G401.6 (cell line): ENCODE results near the gene RPS18.
A peak's percentile ranks its signal among the peaks of the same experiment; 100 is the strongest.
"Not testable (repeated sequence)": the region's sequence is repeated elsewhere in the genome, so short reads cannot be mapped to it uniquely, and the experiment has no call there.

Source experiments
- FAIRE-seq: peaks from 2 replicates; lab custom pipeline; 2012; peaks lifted over from hg19 to GRCh38; lab: Jason Lieb, UNC

RPS18 gene

DNA sequence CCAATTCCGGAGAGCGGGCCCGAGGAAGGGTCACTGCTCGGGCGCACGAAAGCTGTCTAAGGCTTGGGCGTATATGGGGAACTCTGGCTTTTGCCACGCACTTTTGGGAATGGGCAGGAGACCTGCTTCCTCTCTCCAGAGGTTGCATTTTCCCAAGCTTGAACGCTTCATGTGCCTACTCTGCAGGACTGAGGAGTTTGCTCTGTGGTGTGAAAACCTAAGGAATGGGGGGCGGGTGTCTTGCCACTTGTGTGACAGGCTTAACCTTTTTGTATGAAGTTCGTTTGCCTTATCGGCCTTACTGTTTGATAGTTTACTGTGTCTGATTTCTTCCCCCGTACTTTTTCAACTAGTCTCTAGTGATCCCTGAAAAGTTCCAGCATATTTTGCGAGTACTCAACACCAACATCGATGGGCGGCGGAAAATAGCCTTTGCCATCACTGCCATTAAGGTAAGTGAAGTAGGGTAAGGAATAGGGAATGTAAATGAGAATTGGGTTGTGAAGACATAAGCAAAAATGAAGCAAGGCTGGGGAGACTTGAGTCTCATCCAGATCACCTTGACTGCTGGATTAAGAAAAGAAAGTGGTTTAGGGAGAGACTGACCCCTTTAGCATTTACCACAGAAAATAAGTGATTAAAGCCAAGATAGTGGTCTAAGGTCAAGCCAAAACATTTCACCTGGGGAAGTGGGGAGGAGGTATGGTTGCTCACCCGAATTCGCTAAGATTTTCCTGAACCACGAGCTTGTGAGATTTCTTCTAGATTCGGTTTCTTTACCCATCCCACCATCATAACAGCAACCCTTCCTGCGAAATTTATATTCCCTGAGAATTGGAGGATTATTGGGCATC is 627 bp downstream of the RPS18 start:
- FAIRE-seq = no peak

DNA sequence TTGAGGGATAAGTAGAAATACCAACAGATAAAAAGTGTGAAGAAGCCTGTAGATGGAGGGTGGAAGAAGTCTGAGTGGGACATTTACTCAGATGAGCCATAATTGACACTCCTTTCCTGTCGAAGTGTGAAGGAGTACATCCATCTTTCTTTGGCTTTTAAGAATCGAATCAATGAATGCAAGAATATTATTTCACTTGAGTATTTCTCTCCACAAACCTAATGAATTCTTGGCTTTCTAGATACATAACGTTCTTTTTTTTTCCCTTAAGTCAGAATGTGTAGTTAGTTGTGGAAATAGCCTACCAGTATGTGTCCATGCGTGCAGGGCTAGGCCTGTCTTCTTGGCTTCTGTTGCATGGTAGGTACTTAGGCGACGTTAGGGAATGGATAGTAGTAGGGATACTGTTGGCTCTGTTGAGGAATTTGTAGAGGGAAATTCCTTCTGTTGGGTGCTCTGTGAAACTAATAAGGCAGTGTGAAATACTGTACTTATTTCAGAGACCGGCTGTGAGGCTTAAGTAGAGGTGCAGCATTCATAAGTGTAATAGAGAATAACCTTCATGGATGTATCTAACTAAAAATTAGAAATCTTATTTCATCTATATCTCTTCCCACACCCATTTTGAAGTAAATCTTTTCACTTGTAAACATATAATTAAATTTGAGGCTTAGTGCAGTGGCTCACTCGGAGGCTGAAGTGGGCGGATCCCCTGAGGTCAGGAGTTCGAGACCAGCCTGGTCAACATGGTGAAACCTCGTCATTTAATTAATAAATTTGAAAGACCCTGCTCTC is 1.5 kb downstream of the RPS18 start:
- no peak for FAIRE-seq

DNA sequence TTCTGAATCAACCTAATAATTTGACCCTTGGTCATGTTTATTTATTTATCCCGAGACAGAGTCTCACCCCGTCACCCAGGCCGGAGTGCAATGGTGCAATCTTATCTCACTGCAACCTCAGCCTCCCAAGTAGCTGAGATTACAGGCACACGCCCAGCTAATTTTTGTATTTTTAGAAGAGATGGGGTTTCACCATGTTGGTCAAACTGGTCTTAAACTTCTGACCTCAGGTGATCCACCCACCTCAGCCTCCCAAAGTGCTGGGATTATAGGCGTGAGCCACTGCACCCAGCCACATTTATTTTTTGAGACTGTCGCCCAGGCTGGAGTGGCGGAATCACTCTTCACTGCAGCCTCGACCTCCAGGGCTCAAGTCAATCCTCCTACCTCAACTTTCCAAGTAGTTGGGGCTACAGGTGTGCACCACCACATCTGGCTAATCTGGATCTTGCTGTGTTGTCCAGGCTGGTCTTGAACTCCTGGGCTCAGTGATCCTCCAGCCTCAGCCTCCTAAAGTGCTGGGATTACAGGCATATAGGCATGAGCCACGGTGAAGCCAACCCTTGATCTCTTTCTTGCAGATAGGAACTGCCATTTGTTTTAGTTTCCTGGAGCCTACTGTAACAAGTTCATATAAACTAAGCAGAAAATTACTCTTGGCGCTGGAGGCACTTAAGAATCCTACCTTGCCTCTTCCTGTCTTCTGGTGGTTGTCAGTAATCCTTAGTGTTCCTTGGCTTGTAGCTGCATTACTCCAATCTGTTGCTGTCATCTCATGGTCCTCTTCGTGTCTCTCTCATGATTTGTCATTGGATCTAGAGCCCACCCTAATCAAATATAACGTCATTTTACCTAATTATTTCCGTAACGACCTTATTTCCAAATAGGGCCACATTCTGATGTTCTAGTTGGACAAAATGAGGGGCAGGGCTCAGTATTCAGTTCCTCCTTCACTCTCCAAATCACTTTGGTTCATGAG is 2.3 kb downstream of the RPS18 start:
- FAIRE-seq = no peak

DNA sequence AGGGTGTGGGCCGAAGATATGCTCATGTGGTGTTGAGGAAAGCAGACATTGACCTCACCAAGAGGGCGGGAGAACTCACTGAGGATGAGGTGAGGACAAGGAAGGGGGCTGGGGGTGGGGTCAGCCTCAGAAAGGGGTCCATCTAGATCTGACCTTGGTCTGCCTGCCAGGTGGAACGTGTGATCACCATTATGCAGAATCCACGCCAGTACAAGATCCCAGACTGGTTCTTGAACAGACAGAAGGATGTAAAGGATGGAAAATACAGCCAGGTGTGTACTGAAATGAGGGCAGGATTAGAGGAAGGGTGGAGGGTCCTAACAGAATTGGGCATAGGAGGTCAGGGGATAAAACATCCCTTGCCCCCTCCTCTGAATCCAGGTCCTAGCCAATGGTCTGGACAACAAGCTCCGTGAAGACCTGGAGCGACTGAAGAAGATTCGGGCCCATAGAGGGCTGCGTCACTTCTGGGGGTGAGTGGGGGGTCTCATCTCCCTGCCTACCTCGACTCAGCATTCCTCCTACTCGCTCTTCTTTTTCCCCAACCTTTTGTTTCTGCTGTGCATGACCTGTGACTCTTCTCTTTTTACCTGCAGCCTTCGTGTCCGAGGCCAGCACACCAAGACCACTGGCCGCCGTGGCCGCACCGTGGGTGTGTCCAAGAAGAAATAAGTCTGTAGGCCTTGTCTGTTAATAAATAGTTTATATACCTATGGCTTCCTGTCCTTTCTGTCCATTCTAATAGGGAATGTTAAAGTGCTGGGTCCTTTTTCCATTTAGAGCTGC is 4.1 kb downstream of the RPS18 start:
- not testable (repeated sequence) for FAIRE-seq

DNA sequence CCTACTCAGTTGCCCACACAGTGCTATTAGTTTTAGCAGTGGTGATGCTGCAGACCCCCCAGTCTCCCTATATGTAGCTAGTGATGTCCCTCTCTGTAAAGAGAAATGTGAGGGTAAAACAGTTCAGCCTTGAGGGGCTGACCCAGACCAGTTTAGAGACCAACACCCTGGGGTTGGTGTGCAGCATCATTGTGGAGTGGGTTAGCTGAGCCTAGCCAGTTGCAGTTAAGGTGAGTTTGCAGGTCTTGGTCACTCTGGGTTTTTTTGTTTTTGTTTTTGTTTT is 4.6 kb downstream of the RPS18 start:
- peak; percentile 95 for FAIRE-seq

DNA sequence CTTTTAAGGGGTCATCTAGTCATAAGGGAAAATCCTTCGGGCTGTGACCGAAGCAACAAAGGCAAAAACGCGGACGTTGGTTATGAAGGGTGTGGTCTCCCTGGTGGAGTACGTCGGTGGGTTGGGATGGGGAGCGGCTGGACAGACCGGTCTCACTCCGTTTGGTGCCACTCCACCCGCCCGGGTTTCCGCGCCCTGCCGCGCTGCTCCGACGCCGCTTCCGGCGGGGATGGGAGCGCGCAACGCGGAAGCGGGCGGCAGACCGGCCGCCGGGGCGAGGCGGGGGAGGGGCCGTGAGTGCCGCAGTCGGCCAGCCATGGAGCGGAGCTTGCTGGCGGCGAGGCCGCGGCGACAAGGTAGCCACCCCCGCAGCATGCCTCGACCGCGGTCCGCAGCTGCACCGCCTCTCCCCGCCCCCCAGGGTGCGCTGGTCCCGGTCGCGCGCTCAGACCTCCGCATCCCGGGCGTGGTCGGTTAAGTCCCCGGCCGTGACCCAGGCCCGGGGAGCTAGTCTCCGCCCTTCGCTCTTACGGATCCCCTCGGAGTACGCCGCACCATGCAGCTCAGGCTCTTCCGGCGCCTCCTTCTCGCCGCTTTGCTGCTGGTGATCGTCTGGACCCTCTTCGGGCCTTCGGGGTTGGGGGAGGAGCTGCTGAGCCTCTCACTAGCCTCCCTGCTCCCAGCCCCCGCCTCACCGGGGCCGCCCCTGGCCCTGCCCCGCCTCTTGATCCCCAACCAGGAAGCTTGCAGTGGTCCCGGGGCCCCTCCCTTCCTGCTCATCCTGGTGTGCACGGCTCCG is 5.2 kb downstream of the RPS18 start, which contains the start of gene B3GALT4:
TSS of gene B3GALT4 (plus strand) at position 260 of the 799 bp plus-strand sequence. CDS start at position 557, 297 bp downstream.
- peak; percentile 94 for FAIRE-seq

DNA sequence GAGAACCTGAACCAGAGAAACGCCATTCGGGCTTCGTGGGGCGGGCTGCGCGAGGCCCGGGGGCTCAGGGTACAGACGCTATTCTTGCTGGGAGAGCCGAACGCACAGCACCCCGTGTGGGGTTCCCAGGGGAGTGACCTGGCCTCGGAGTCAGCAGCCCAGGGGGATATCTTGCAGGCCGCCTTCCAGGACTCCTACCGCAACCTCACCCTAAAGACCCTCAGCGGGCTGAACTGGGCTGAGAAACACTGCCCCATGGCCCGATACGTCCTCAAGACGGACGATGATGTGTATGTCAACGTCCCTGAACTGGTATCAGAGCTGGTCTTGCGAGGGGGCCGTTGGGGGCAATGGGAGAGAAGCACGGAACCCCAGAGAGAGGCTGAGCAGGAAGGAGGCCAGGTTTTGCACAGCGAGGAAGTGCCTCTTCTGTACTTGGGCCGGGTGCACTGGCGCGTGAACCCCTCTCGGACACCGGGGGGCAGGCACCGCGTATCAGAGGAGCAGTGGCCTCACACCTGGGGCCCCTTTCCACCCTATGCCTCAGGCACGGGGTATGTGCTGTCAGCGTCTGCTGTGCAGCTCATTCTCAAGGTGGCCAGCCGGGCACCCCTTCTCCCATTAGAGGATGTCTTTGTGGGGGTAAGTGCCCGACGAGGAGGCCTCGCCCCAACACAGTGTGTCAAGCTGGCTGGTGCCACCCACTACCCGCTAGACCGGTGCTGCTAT is 6.0 kb downstream of the RPS18 start:
- no peak for FAIRE-seq

DNA sequence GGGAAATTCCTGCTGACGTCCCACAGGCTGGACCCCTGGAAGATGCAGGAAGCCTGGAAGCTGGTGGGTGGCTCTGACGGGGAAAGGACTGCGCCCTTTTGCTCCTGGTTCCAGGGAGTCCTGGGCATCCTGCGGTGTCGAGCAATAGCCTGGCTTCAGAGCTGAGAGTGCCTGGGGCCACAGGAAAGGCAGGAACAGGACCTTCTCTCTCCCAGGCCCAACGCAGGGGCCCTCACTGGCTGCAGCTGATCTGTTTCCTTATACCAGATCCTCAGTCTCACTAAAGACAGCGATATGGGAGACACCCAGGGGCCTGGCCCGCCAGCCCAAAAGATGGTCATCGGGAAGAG is 6.5 kb downstream of the RPS18 start:
- no peak for FAIRE-seq

DNA sequence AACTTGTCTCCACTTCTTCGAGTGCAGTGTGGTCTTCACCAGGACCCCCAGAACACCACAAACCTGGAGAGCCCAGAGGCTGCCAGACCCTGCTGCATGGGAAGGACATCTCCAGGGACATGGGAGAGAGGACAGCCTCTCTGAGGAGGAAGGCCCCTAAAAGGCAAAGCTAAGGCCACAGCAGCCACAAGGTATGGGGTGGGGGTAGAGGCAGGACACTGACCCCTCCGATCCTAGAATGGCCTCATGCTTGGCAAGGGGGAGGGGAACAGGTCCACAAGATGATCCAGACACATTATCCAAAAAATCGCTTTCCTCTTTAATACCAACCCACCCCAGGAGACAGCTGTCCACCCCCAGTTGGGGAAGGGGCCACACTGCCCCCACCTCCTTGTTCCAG is 6.9 kb downstream of the RPS18 start:
- no peak for FAIRE-seq

DNA sequence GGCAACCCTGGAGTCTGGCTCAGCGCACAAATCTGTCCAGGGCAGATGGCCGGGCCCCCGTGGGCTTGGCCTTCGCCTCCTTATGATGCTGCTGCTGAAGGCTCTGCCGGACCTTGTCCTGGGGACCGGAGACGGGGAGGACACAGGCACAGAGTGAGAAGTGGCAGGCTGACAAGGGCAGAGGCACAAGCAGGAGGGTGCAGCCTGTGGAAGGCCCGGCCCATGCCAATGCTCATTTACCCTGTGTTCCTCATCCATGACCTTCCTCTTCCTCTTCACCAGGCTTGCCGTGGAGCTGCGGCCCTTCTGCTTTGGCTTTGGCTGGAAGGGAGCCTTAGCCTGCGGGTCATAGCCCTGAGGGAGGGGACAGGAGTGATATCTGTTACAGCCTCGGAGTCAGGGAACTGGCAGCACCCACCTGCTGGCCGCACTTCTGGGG is 7.4 kb downstream of the RPS18 start:
- no peak for FAIRE-seq

DNA sequence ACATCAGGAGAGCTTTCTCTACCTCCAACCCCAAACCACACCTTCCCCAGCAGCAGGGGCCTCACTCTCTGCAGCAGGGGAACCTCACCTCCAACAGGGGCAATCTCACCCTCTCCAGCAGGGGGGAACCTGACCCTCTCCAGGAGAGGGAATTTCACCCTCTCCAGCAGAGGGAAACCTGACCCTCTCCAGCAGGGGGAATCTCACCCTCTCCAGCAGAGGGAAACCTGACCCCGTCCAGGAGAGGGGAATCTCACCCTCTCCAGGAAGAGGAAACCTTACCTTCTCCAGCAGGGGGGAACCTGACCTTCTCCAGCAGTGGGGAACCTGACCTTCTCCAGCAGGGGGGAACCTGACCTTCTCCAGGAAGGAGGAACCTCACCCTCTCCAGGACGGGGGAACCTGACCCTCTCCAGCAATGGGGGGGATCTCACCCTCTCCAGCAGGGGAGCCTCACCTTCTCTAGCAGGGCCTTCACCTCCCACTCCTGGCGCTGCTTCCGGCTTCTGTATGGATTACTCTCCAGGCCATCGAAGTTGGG is 8.2 kb downstream of the RPS18 start:
- peak; percentile 15 for FAIRE-seq

DNA sequence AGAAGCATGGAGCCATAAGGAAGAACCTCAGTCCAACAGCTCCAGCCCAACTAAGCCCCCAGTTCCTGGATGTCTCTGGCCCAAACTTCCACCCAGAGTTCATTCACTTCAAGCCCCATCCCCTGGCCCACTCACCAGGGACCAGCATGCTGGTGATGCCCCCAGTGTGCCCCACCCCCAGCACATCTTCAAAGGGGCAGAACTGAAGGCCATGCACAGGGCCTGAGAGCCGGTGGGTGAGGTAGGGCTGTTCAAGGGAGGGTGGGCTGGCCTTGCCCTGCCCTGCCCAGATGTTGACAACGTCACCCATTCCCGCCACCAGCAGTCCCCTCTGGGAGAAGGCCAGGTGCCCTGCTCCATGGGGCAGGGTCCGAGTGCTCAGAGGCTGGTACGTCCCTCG is 8.7 kb downstream of the RPS18 start:
- FAIRE-seq = no peak

DNA sequence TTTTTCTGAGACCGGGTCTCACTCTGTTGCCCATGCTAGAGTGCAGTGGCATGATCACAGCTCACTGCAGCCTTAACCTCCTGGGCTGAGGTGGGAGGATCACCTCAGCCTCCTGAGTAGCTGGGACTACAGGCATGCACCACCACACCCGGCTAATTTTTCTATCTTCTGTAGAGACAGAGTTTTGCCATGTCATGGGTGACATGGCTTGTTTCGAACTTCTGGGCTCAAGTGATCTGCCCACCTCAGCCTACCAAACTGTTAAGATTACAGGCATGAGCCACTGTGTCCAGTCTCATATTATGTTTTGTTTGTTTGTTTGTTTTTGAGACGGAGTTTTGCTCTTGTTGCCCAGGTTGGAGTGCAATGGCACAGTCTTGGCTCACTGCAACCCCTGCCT is 13.3 kb downstream of the RPS18 start:
- not testable (repeated sequence) for FAIRE-seq

DNA sequence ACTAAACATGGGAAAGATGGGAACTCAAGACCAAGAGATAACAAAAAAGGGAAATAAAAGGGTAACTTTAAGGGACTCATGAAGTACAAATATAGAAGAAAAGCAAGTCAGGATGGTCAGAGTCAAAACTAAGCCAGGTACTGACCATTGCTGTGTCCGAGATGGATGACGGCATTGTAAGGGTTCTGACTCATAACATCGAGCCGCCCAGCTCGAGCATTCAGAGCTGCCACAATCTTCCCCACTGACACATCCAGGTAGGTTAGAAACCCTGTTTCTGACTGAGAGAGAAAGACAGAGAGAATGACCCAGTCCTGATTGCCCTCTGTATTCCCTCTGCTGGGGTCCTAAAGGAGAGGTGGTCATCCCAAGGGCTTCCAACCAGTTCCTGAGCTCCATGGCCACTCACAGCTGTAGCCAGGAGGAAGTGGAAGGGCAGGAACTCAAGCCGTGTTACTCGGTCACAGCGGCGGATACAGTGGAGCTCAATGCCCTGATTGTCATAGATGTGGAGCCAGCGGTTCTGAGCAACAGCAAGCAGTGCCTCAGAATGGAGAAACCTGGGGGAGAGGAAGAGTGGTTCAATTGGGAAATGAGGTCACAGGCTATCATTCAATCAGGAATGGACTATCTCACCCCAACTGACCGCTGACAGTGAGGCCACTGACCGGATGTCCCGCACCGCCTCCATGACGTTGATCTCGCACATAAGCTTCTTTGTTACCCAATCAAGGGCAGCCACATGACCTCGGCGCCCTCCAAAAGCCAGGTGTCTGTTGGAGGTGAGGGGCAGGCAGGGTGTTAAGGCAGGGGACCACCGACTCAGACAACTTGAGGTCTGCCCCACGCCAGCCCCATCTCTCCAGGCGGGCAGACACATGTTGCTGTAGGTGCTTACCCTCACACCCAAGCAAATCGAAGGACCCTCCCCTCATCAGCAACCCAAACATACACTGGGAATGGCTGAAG is 15.4 kb downstream of the RPS18 start:
- no peak for FAIRE-seq

DNA sequence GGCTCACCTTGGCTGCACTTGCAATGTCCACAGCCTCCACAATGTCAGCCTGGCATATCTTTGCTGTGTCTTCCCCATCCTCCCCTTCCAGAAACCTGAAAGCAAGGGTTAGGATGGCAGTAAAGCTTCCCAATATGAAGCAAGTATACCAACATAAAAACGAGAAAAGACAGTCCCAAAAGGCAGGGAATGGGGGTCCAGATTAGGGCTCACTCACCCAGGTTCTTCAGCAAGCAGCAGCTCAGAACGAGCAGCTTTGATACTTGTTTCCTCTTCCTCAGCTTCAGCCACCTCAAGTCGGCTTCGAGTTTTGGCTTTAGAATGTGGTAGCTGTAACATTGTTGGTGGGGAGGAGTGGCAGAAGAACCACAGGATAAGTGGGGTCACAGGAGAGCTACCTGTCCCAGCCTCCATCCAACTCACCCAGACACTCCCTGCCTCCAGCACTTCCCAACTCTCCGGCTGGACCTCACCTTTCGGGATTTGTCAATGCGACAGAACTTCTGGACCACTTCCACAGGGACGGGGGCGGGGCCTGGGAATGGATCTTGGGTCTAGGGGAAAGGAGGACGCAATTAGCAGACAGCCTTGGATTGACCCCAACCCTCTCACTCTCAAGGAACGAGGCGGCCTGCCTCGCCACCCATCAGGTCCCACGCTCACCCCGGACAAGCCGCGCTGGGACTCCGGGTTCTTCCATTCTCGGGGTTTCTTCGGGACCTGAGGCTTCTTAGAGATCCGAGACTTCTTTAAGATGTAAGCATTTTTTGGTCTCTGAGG is 16.5 kb downstream of the RPS18 start:
- FAIRE-seq = no peak

DNA sequence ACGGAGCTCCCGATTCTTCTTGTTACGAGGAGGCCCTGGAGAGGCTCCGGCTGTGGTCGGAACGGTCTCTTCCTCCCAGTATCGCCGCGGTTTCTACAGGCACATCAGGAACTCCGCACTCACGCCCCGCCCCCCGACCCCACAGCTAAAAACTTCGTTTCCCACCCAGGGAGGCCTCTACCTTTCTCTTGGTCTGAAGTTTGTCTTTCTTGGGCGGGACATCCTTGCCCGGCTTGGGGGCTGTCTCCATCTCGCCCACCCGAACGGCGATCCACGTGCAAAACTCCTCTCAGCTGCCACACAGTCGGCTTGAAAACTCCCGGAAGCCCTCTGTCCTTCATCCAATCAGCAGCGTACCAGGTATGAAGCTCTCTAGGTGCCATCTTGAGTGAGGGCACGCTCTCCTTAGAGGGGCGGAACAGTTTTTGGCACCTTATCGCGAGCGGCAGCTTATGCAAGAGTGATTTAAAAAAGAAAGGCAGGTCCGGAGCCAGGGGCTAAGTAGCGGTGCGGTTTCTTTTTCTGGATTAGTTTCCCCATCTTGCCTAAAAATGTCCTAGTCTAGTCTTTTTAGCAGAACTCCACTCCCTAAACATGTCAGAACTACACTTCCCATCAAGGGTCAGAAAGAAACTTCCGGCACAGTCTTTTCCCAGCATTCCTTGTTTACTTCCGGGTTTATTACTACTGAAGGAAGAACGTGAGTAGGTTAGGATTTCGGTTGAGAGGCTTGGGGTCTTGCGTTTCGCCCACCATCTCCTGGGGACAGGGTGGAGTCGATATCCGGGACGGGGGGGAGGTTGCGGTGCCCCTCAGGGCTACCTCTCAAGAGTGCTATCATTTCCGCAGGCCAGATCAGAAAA is 17.3 kb downstream of the RPS18 start, which contains the start of the genes PFDN6 and WDR46:
TSS of gene PFDN6 (plus strand) at position 681 of the 863 bp plus-strand sequence. CDS start 256 bp downstream, outside the sequence.
TSS of gene WDR46 (minus strand) at position 319 of the 863 bp plus-strand sequence. CDS start at position 250, 69 bp downstream.
- peak; percentile 42 for FAIRE-seq
